HCT116 (cell line): ENCODE measurements around the gene MAP7. TPM values are rescaled to one million over a fixed set of nuclear protein-coding genes. Genes with fewer than 3 reads are reported as not detected.

ENCODE experiments used
- ATAC-seq: fragments of 200-7000 bp; cut with Tn5 transposase; 2 replicates; pipeline ENCODE4 v1.9.1; 2020; ENCODE audit warnings: mild to moderate bottlenecking, moderate library complexity
- BruUV-seq: library from RNA; stranded (reverse); fragments of 400-500 nt; replicated peaks from 2 replicates; lab custom pipeline; 2021; lab: Mats Ljungman, UMichigan
- CTCF ChIA-PET: fragments of 300-600 bp; sonication (Branson Sonifier 250); formaldehyde crosslinking; loops from one replicate; lab custom pipeline; 2021; ENCODE audit warnings: antibody characterized with exemption; lab: Charles Lee
- POLR2A ChIA-PET: fragments of 300-600, 350-600 bp; sonication (Branson Sonifier 250); formaldehyde crosslinking; loops from one replicate; lab custom pipeline; 2021; ENCODE audit warnings: antibody characterized with exemption; lab: Charles Lee
- RAD21 ChIA-PET, 2 experiments: fragments of 300-600 bp; sonication (Branson Sonifier 250); formaldehyde crosslinking; loops; one replicate each; lab custom pipeline; 2023; ENCODE audit warnings: low total read pairs in 2 of 2; ENCODE audit not compliant: uncharacterized antibody in 2 of 2, unreplicated experiment in 2 of 2, low non-redundant PET in 1 of 2; lab: Charles Lee
- DNase-seq: peaks from one replicate; pipeline ENCODE4 v3.0.0-alpha.2; 2010; ENCODE audit warnings: low read depth, low spot score
- H2AFZ ChIP-seq: fragments of 200-600 bp; shearing (Covaris generic), sonication (generic); 2 replicates; pipeline ENCODE4 v1.6.1; 2017; ENCODE audit warnings: low read depth, mixed run types, mixed read lengths, antibody characterized with exemption, low read length; ENCODE audit not compliant: poor library complexity, severe bottlenecking
- H3K27ac ChIP-seq: 2 replicates; pipeline ENCODE4 v1.5.1; 2012; ENCODE audit warnings: low read depth, low read length
- H3K27me3 ChIP-seq: fragments of 200-600 bp; sonication (generic); 2 replicates; pipeline ENCODE4 v1.6.1; 2016; ENCODE audit warnings: mixed run types, low read length, mixed read lengths; ENCODE audit not compliant: insufficient read depth
- H3K36me3 ChIP-seq, 2 experiments: fragments of 200-500 bp in 1 of 2; fragments of 200-600 bp in 1 of 2; sonication (Bioruptor generic) in 1 of 2; sonication (generic) in 1 of 2; 2 replicates each; pipeline versions ENCODE4 v1.5.1 to v1.6.1; 2014 to 2016; ENCODE audit warnings: low read length in 2 of 2, inconsistent platforms in 1 of 2, mixed read lengths in 1 of 2, mixed run types in 1 of 2; ENCODE audit not compliant: insufficient read depth in 2 of 2, control insufficient read depth in 1 of 2
- H3K4me1 ChIP-seq, 2 experiments: fragments of 200-600 bp in 1 of 2; sonication (generic) in 1 of 2; 2 replicates each; pipeline versions ENCODE4 v1.5.1 to v1.6.1; 2012 to 2017; ENCODE audit warnings: low read length in 2 of 2, inconsistent platforms in 1 of 2, mild to moderate bottlenecking in 1 of 2, mixed read lengths in 1 of 2, mixed run types in 1 of 2, moderate library complexity in 1 of 2; ENCODE audit not compliant: insufficient read depth in 2 of 2, control insufficient read depth in 1 of 2
- H3K4me2 ChIP-seq: fragments of 200-600 bp; sonication (generic); 2 replicates; pipeline ENCODE4 v1.6.1; 2017; ENCODE audit warnings: mixed run types, low read length, mixed read lengths
- H3K4me3 ChIP-seq, 2 experiments: fragments of 200-600 bp in 1 of 2; sonication (generic) in 1 of 2; replicated peaks in 1 of 2; 2 replicates each; pipeline ENCODE4 v1.5.1; 2011 to 2016; ENCODE audit warnings: low read length in 2 of 2, control low read depth in 1 of 2, low read depth in 1 of 2, mild to moderate bottlenecking in 1 of 2, mixed read lengths in 1 of 2, mixed run types in 1 of 2
- H3K79me2 ChIP-seq: fragments of 200-600 bp; sonication (generic); 2 replicates; pipeline ENCODE4 v1.6.1; 2017; ENCODE audit warnings: mild to moderate bottlenecking, mixed run types, low read length, moderate library complexity, mixed read lengths; ENCODE audit not compliant: insufficient read depth
- H3K9ac ChIP-seq: fragments of 200-600 bp; sonication (generic); 2 replicates; pipeline ENCODE4 v1.6.1; 2016; ENCODE audit warnings: low read length, mixed read lengths
- H3K9me2 ChIP-seq: fragments of 200-600 bp; sonication (generic), shearing (Covaris generic); 2 replicates; pipeline ENCODE4 v1.6.1; 2017; ENCODE audit warnings: mixed run types, mild to moderate bottlenecking, moderate library complexity; ENCODE audit not compliant: insufficient read depth
- H3K9me3 ChIP-seq, 2 experiments: fragments of 200-500 bp in 1 of 2; fragments of 200-600 bp in 1 of 2; sonication (Bioruptor generic) in 1 of 2; sonication (generic) in 1 of 2; 2 replicates each; pipeline ENCODE4 v1.6.1; 2014 to 2017; ENCODE audit warnings: low read length in 2 of 2, mixed read lengths in 2 of 2, inconsistent platforms in 1 of 2, low read depth in 1 of 2, mild to moderate bottlenecking in 1 of 2, mixed run types in 1 of 2, moderate library complexity in 1 of 2; ENCODE audit not compliant: control insufficient read depth in 1 of 2, insufficient read depth in 1 of 2
- H4K20me1 ChIP-seq: fragments of 200-600 bp; sonication (generic), shearing (Covaris generic); 2 replicates; pipeline ENCODE4 v1.6.1; 2017; ENCODE audit warnings: mixed run types, mild to moderate bottlenecking, moderate library complexity; ENCODE audit not compliant: insufficient read depth
- RAD21 ChIP-seq: IDR thresholded peaks from 2 replicates; pipeline ENCODE4 v1.6.1; 2012; ENCODE audit warnings: low read depth, mild to moderate bottlenecking
- TCF7L2 ChIP-seq: IDR thresholded peaks from 2 replicates; pipeline ENCODE4 v1.7.0; 2011; ENCODE audit warnings: borderline replicate concordance, inconsistent platforms; ENCODE audit not compliant: insufficient read depth, insufficient read length; ENCODE audit errors: extremely low read depth
- intact Hi-C: fragments of 100-400 bp; cut with micrococcal nuclease; formaldehyde crosslinking; loops from 2 replicates; pipeline ENCODE4 v1.10.0; 2022
- total RNA-seq: library from RNA; stranded (reverse); gene quantifications from one replicate; pipeline ENCODE4 v1.2.1, GENCODE V29; 2021; ENCODE audit not compliant: unreplicated experiment
- TF ChIP-seq, protein P1 (sequence below): IDR thresholded peaks from 2 replicates; pipeline ENCODE4 v1.6.1; 2012
- TF ChIP-seq, protein P2 (sequence below): IDR thresholded peaks from 2 replicates; pipeline ENCODE4 v1.6.1; 2012
- TF ChIP-seq, protein P3 (sequence below): IDR thresholded peaks from 2 replicates; pipeline ENCODE4 v1.6.1; 2012; ENCODE audit warnings: low read depth
- TF ChIP-seq, protein P4 (sequence below), 3 experiments: fragments of 200-600 bp in 1 of 3; sonication (generic) in 1 of 3; IDR thresholded peaks in 2 of 3; conservative IDR thresholded peaks in 1 of 3; 2 replicates each; pipeline ENCODE4 v1.5.1; 2012 to 2017; ENCODE audit warnings: low read depth in 2 of 3, low read length in 2 of 3, antibody characterized with exemption in 1 of 3, borderline replicate concordance in 1 of 3, control low read depth in 1 of 3, mild to moderate bottlenecking in 1 of 3, mixed read lengths in 1 of 3, mixed run types in 1 of 3, moderate library complexity in 1 of 3; ENCODE audit not compliant: insufficient read depth in 1 of 3

MAP7 gene
- total RNA-seq, 1 experiment from 2014 or later, result 35.5 TPM

DNA sequence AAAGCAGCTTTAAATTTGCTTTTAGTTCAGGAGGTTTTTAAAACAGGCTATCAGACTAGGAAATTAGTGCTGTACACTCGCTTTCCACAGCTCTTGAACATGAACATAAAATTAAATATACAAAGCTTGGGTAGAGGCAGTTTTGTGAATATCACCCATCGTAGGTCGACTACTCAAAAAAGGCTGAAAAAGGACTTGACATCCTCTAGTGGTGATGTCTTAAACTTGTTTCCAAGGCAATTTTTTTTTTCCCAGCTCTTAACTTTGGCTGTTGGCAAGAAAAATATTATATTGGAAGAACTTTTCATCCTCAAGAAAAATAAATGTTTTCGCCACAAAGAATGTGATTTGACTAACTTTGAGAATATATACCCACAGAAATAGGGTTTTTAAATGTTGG, 2.9 kb downstream of the MAP7 start:
- TF ChIP-seq RAD21 (peak; percentile 56), TCF7L2 (no peak)
- TF ChIP-seq, protein P1, sequence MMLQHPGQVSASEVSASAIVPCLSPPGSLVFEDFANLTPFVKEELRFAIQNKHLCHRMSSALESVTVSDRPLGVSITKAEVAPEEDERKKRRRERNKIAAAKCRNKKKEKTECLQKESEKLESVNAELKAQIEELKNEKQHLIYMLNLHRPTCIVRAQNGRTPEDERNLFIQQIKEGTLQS, result no peak
- TF ChIP-seq, protein P2, sequence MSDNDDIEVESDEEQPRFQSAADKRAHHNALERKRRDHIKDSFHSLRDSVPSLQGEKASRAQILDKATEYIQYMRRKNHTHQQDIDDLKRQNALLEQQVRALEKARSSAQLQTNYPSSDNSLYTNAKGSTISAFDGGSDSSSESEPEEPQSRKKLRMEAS, result no peak
- TF ChIP-seq, protein P3, sequence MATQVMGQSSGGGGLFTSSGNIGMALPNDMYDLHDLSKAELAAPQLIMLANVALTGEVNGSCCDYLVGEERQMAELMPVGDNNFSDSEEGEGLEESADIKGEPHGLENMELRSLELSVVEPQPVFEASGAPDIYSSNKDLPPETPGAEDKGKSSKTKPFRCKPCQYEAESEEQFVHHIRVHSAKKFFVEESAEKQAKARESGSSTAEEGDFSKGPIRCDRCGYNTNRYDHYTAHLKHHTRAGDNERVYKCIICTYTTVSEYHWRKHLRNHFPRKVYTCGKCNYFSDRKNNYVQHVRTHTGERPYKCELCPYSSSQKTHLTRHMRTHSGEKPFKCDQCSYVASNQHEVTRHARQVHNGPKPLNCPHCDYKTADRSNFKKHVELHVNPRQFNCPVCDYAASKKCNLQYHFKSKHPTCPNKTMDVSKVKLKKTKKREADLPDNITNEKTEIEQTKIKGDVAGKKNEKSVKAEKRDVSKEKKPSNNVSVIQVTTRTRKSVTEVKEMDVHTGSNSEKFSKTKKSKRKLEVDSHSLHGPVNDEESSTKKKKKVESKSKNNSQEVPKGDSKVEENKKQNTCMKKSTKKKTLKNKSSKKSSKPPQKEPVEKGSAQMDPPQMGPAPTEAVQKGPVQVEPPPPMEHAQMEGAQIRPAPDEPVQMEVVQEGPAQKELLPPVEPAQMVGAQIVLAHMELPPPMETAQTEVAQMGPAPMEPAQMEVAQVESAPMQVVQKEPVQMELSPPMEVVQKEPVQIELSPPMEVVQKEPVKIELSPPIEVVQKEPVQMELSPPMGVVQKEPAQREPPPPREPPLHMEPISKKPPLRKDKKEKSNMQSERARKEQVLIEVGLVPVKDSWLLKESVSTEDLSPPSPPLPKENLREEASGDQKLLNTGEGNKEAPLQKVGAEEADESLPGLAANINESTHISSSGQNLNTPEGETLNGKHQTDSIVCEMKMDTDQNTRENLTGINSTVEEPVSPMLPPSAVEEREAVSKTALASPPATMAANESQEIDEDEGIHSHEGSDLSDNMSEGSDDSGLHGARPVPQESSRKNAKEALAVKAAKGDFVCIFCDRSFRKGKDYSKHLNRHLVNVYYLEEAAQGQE, result no peak
- TF ChIP-seq, protein P4, sequence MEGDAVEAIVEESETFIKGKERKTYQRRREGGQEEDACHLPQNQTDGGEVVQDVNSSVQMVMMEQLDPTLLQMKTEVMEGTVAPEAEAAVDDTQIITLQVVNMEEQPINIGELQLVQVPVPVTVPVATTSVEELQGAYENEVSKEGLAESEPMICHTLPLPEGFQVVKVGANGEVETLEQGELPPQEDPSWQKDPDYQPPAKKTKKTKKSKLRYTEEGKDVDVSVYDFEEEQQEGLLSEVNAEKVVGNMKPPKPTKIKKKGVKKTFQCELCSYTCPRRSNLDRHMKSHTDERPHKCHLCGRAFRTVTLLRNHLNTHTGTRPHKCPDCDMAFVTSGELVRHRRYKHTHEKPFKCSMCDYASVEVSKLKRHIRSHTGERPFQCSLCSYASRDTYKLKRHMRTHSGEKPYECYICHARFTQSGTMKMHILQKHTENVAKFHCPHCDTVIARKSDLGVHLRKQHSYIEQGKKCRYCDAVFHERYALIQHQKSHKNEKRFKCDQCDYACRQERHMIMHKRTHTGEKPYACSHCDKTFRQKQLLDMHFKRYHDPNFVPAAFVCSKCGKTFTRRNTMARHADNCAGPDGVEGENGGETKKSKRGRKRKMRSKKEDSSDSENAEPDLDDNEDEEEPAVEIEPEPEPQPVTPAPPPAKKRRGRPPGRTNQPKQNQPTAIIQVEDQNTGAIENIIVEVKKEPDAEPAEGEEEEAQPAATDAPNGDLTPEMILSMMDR (IDR thresholded peaks at IDR 0.05 in 2 of 3, conservative IDR thresholded peaks at IDR 0.05 in 1 of 3; ENCODE audit: borderline replicate concordance in 1 of 3, insufficient read depth in 1 of 3, low read depth in 2 of 3, low read length in 2 of 3), result peak in 2 of 3 experiments; percentile 52 to 55; a peak in 4 of 6 replicates
- RAD21 ChIA-PET, result no interaction called here
- Histone ChIP-seq H3K79me2 (peaks cover 55% of the 10 kb centered on the region), H3K36me3 (no peaks in the 10 kb centered on the region), H2AFZ (no peak overlapping the region), H3K9me3 (no peaks in the 10 kb centered on the region), H3K4me2 (no peak overlapping the region), H4K20me1 (no peaks in the 10 kb centered on the region), H3K27ac (no peak overlapping the region), H3K9me2 (no peaks in the 10 kb centered on the region), H3K9ac (no peak overlapping the region), H3K27me3 (no peaks in the 10 kb centered on the region), H3K4me3 (no peak overlapping the region), H3K4me1 (peaks cover 6 to 17% of the 10 kb centered on the region in 2 experiments; a peak in 3 of 4 replicates)
- CTCF ChIA-PET, result interaction anchor here (0.7 to 1.3 kb wide), 8 partner anchors 8 to 320 kb away, joined by 3 to 5 read pairs (median 3); partner anchors contain the start of gene MAP3K5
- POLR2A ChIA-PET, result interaction anchor here (0.8 kb wide), 1 partner anchor 258 kb away, joined by 4 read pairs; the partner anchor contains the start of gene BCLAF1
- intact Hi-C loops, result loop anchor here (5.0 kb wide), 1 partner anchor 170 kb away; no protein-coding TSS in a partner anchor
- BruUV-seq, result no TSS peak
- DNase-seq, result peak; percentile 21
- ATAC-seq, result no peak
